GM04504 (cell line): ENCODE measurements around the gene EDN2.

Source experiments
- DNase-seq: peaks from one replicate; pipeline ENCODE4 v3.0.0-alpha.2; 2012; ENCODE audit warnings: low read depth

The EDN2 gene

GRCh38 chr1:41498391-41498790 is 13.9 kb upstream of the EDN2 start:
- no peak for DNase-seq

- no peak for DNase-seq
Measured at GRCh38 chr1:41497461-41498030, 13.1 kb upstream of the EDN2 start.

GRCh38 chr1:41497056-41497440 is 12.6 kb upstream of the EDN2 start:
- DNase-seq = no peak

GRCh38 chr1:41496080-41497055 is 11.9 kb upstream of the EDN2 start:
- DNase-seq = peak; percentile 44

- DNase-seq = no peak
Measured at GRCh38 chr1:41495210-41495948, 10.9 kb upstream of the EDN2 start.

GRCh38 chr1:41494351-41495209 is 10.1 kb upstream of the EDN2 start:
- no peak for DNase-seq

GRCh38 chr1:41493626-41494350 is 9.3 kb upstream of the EDN2 start:
- DNase-seq = no peak

GRCh38 chr1:41493117-41493536 is 8.6 kb upstream of the EDN2 start:
- peak; percentile 59 for DNase-seq

- no peak for DNase-seq
Measured at GRCh38 chr1:41492341-41492848, 7.9 kb upstream of the EDN2 start.

- no peak for DNase-seq
Measured at GRCh38 chr1:41490911-41491310, 6.4 kb upstream of the EDN2 start.

GRCh38 chr1:41489561-41489960 is 5.1 kb upstream of the EDN2 start:
- DNase-seq = no peak

- DNase-seq = no peak
Measured at GRCh38 chr1:41488040-41488951, 3.8 kb upstream of the EDN2 start.

- no peak for DNase-seq
Measured at GRCh38 chr1:41487126-41488039, 2.9 kb upstream of the EDN2 start.

GRCh38 chr1:41486371-41487125 is 2.1 kb upstream of the EDN2 start:
- no peak for DNase-seq

GRCh38 chr1:41486053-41486370 is 1.5 kb upstream of the EDN2 start:
- DNase-seq = no peak

GRCh38 chr1:41485605-41486004 is 1.1 kb upstream of the EDN2 start:
- DNase-seq = peak; percentile 50

GRCh38 chr1:41483960-41484401 is 502 bp downstream of the EDN2 start:
- no peak for DNase-seq
